Measurements from ENCODE around the gene NKTR.

NKTR gene

GRCh38 chr3:42684632-42685362 lies 84.3 kb downstream of the NKTR start:
- no peak for TF ChIP-seq POLR2A (IDR thresholded peaks at IDR 0.05; ENCODE audit: extremely low read depth, insufficient read length)
- TF ChIP-seq MAX (IDR thresholded peaks at IDR 0.05; ENCODE audit: low read depth, low read length), result no peak
- no peak for TF ChIP-seq CTCF (IDR thresholded peaks at IDR 0.05; ENCODE audit: low read depth, low read length)
- no peak for TF ChIP-seq MYC (IDR thresholded peaks at IDR 0.05; ENCODE audit: low read depth, low read length)
- H3K4me3 ChIP-seq (ENCODE audit: low read depth, low read length), result no peak overlapping the region
- no peak for DNase-seq (ENCODE audit: low read depth)

- no peak within 1 kb of the TSS for H3K4me3 ChIP-seq (ENCODE audit: low read depth, low read length)
- DNase-seq (ENCODE audit: low read depth), result no peak
- TF ChIP-seq CTCF (IDR thresholded peaks at IDR 0.05; ENCODE audit: low read depth, low read length) (no peak), MYC (IDR thresholded peaks at IDR 0.05; ENCODE audit: low read depth, low read length) (no peak), POLR2A (IDR thresholded peaks at IDR 0.05; ENCODE audit: extremely low read depth, insufficient read length) (no peak), MAX (IDR thresholded peaks at IDR 0.05; ENCODE audit: low read depth, low read length) (no peak)
Observed at GRCh38 chr3:42685363-42685881, 84.9 kb downstream of the NKTR start, which contains the start of gene KLHL40. Gene KLHL40 (plus strand): TSS chr3:42685537. CDS start chr3:42685619, 82 bp downstream.

- H3K4me3 ChIP-seq (ENCODE audit: low read depth, low read length), result no peak overlapping the region
- DNase-seq (ENCODE audit: low read depth), result no peak
- TF ChIP-seq MAX (IDR thresholded peaks at IDR 0.05; ENCODE audit: low read depth, low read length), result no peak
- no peak for TF ChIP-seq MYC (IDR thresholded peaks at IDR 0.05; ENCODE audit: low read depth, low read length)
- TF ChIP-seq CTCF (IDR thresholded peaks at IDR 0.05; ENCODE audit: low read depth, low read length), result no peak
- TF ChIP-seq POLR2A (IDR thresholded peaks at IDR 0.05; ENCODE audit: extremely low read depth, insufficient read length), result no peak
Observed at GRCh38 chr3:42685891-42686820, 85.7 kb downstream of the NKTR start.

- no peak for DNase-seq (ENCODE audit: low read depth)
- no peak overlapping the region for H3K4me3 ChIP-seq (ENCODE audit: low read depth, low read length)
- TF ChIP-seq MAX (IDR thresholded peaks at IDR 0.05; ENCODE audit: low read depth, low read length), result no peak
- no peak for TF ChIP-seq MYC (IDR thresholded peaks at IDR 0.05; ENCODE audit: low read depth, low read length)
- TF ChIP-seq CTCF (IDR thresholded peaks at IDR 0.05; ENCODE audit: low read depth, low read length), result no peak
- no peak for TF ChIP-seq POLR2A (IDR thresholded peaks at IDR 0.05; ENCODE audit: extremely low read depth, insufficient read length)
Observed at GRCh38 chr3:42686832-42687650, 86.6 kb downstream of the NKTR start.

GRCh38 chr3:42688016-42688415 lies 87.5 kb downstream of the NKTR start:
- no peak for DNase-seq (ENCODE audit: low read depth)
- no peak for TF ChIP-seq MYC (IDR thresholded peaks at IDR 0.05; ENCODE audit: low read depth, low read length)
- no peak for TF ChIP-seq MAX (IDR thresholded peaks at IDR 0.05; ENCODE audit: low read depth, low read length)
- no peak for TF ChIP-seq CTCF (IDR thresholded peaks at IDR 0.05; ENCODE audit: low read depth, low read length)
- no peak for TF ChIP-seq POLR2A (IDR thresholded peaks at IDR 0.05; ENCODE audit: extremely low read depth, insufficient read length)
- H3K4me3 ChIP-seq (ENCODE audit: low read depth, low read length), result no peak overlapping the region

Data from NB4 (cell line).